ENCODE results near the gene EFEMP2. TPM values are rescaled to one million over a fixed set of nuclear protein-coding genes. Genes with fewer than 3 reads are reported as not detected.
A peak's percentile ranks its signal among the peaks of the same experiment; 100 is the strongest.

The EFEMP2 gene
- total and polyA plus RNA-seq, 10 of the 15 experiments (the other 5 are each of a cell fraction or from before 2014, with no cell fraction given), result 0.24 to 13.2 (median 1.3) TPM; not detected in 1

GRCh38 chr11:65857853-65858680, 14.5 kb downstream of the EFEMP2 start, which contains the start of gene CFL1 (continued):
- TF ChIP-seq RUNX3 (IDR thresholded peaks at IDR 0.05; ENCODE audit: low read length) (no peak), BCLAF1 (IDR thresholded peaks at IDR 0.05) (peak; percentile 52; the same call in 1 of the 2 replicates), EGR1 (IDR thresholded peaks at IDR 0.05; ENCODE audit: borderline replicate concordance in 1 of 2, low read depth in 2 of 2, low read length in 2 of 2) (no peak), KLF5 (IDR thresholded peaks at IDR 0.05; ENCODE audit: partially characterized antibody) (peak; percentile 53), BHLHE40 (IDR thresholded peaks at IDR 0.05; ENCODE audit: borderline replicate concordance in 1 of 2, low read depth in 2 of 2, low read length in 1 of 2) (peak in 1 of 2 experiments; percentile 55; a peak in 2 of 4 replicates), POLR2A (IDR thresholded peaks at IDR 0.05; ENCODE audit: low read depth, low read length) (peak; percentile 98), NFIC (IDR thresholded peaks at IDR 0.05; ENCODE audit: low read depth, low read length) (no peak), RFX5 (IDR thresholded peaks at IDR 0.05; ENCODE audit: low read depth, low read length) (no peak; the same call in 1 of the 2 replicates), POLR2AphosphoS5 (IDR thresholded peaks at IDR 0.05; ENCODE audit: low read length) (peak; percentile 99), ELK1 (IDR thresholded peaks at IDR 0.05; ENCODE audit: low read depth, low read length) (peak; percentile 85), ETV6 (conservative IDR thresholded peaks at IDR 0.05 in 1 of 2, IDR thresholded peaks at IDR 0.05 in 1 of 2; ENCODE audit: borderline replicate concordance in 1 of 2, low read depth in 1 of 2) (0 out of 4 replicates have a peak, but pooled peaks of 1 of the 2 experiments have one; percentile 7), E2F8 (IDR thresholded peaks at IDR 0.05; ENCODE audit: low read depth, partially characterized antibody) (no peak), NFXL1 (IDR thresholded peaks at IDR 0.05; ENCODE audit: borderline replicate concordance) (0 out of 2 replicates have a peak, but pooled peaks have one; percentile 60), TAF1 (IDR thresholded peaks at IDR 0.05; ENCODE audit: borderline replicate concordance, low read depth, low read length) (peak; percentile 91), ZBTB40 (IDR thresholded peaks at IDR 0.05; ENCODE audit: borderline replicate concordance) (peak; percentile 93), MTA2 (IDR thresholded peaks at IDR 0.05; ENCODE audit: low read depth) (no peak)

Measured in GM12878 (cell line).